IMR-90 (cell line): ENCODE results near the gene SBF1. TPM values are rescaled to one million over a fixed set of nuclear protein-coding genes. Genes with fewer than 3 reads are reported as not detected.

Experiments used
- ATAC-seq: fragments of 200-7000 bp; cut with Tn5 transposase; 2 replicates; pipeline ENCODE4 v1.9.1; 2020; ENCODE audit warnings: low read depth, mild to moderate bottlenecking, moderate library complexity
- BruUV-seq: library from RNA; stranded (reverse); fragments of 400-500 nt; replicated peaks from 2 replicates; lab custom pipeline; 2021; lab: Mats Ljungman, UMichigan
- CTCF ChIA-PET: fragments of 300-600 bp; formaldehyde crosslinking; extraction: SDS; loops from one replicate; lab custom pipeline; 2021; ENCODE audit warnings: antibody characterized with exemption; lab: Yijun Ruan, JAX
- POLR2A ChIA-PET: fragments of 300-600 bp; sonication (Branson Sonifier 250); formaldehyde crosslinking; loops from one replicate; lab custom pipeline; 2022; ENCODE audit warnings: antibody characterized with exemption; ENCODE audit not compliant: unreplicated experiment; lab: Charles Lee
- DNase-seq: peaks from one replicate; pipeline ENCODE4 v3.0.0; 2013
- H2AFZ ChIP-seq: replicated peaks from 2 replicates; pipeline ENCODE3; 2013; ENCODE audit warnings: low read length, mild to moderate bottlenecking; ENCODE audit not compliant: poor library complexity
- H2AK5ac ChIP-seq: 2 replicates; pipeline ENCODE4 v1.6.1; 2013; ENCODE audit warnings: low read depth, low read length, inconsistent platforms
- H2AK9ac ChIP-seq: replicated peaks from 2 replicates; pipeline ENCODE3; 2013; ENCODE audit warnings: mild to moderate bottlenecking, low read depth, low read length, moderate library complexity; ENCODE audit not compliant: poor library complexity
- H2BK120ac ChIP-seq: 2 replicates; pipeline ENCODE4 v1.6.1; 2013; ENCODE audit warnings: low read depth, low read length, inconsistent platforms
- H2BK15ac ChIP-seq: 3 replicates; pipeline ENCODE4 v1.6.1; 2013; ENCODE audit warnings: low read depth, low read length, inconsistent platforms
- H2BK20ac ChIP-seq: 2 replicates; pipeline ENCODE4 v1.6.1; 2013; ENCODE audit warnings: low read depth, mild to moderate bottlenecking, inconsistent platforms, low read length, moderate library complexity
- H2BK5ac ChIP-seq: 2 replicates; pipeline ENCODE4 v1.6.1; 2013; ENCODE audit warnings: mild to moderate bottlenecking, low read depth, low read length, inconsistent platforms; ENCODE audit not compliant: poor library complexity, severe bottlenecking
- H3K14ac ChIP-seq: replicated peaks from 2 replicates; pipeline ENCODE4 v1.6.1; 2013; ENCODE audit warnings: low read depth, low read length, inconsistent platforms
- H3K18ac ChIP-seq: 2 replicates; pipeline ENCODE4 v1.6.1; 2013; ENCODE audit warnings: low read depth, low read length, control low read depth
- H3K23ac ChIP-seq: 2 replicates; pipeline ENCODE4 v1.6.1; 2013; ENCODE audit warnings: low read depth, low read length, inconsistent platforms
- H3K27ac ChIP-seq: 2 replicates; pipeline ENCODE4 v1.5.1; 2013; ENCODE audit warnings: mild to moderate bottlenecking, control low read depth, low read length; ENCODE audit not compliant: insufficient read depth
- H3K27me3 ChIP-seq: 2 replicates; pipeline ENCODE4 v1.6.1; 2013; ENCODE audit warnings: low read length; ENCODE audit not compliant: control insufficient read depth, insufficient read depth
- H3K36me3 ChIP-seq: 2 replicates; pipeline ENCODE4 v1.6.1; 2013; ENCODE audit warnings: low read length, mixed read lengths; ENCODE audit not compliant: control insufficient read depth, insufficient read depth
- H3K4ac ChIP-seq: 2 replicates; pipeline ENCODE4 v1.6.1; 2013; ENCODE audit warnings: low read depth, low read length, inconsistent platforms
- H3K4me1 ChIP-seq: 2 replicates; pipeline ENCODE4 v1.6.1; 2013; ENCODE audit warnings: low read length, mixed read lengths; ENCODE audit not compliant: control insufficient read depth, insufficient read depth
- H3K4me2 ChIP-seq: 2 replicates; pipeline ENCODE4 v1.6.1; 2013; ENCODE audit warnings: low read depth, mild to moderate bottlenecking, control low read depth, low read length, moderate library complexity
- H3K4me3 ChIP-seq: 2 replicates; pipeline ENCODE4 v1.5.1; 2013; ENCODE audit warnings: low read depth, mild to moderate bottlenecking, control low read depth, low read length, moderate library complexity; ENCODE audit not compliant: insufficient read depth
- H3K56ac ChIP-seq: 2 replicates; pipeline ENCODE4 v1.6.1; 2013; ENCODE audit warnings: low read length, inconsistent platforms; ENCODE audit not compliant: insufficient read depth; ENCODE audit errors: extremely low read depth
- H3K79me1 ChIP-seq, 2 experiments: 2 replicates each; pipeline ENCODE4 v1.6.1; 2013; ENCODE audit warnings: low read length in 2 of 2, inconsistent platforms in 1 of 2, low read depth in 1 of 2
- H3K9ac ChIP-seq: 2 replicates; pipeline ENCODE4 v1.6.1; 2013; ENCODE audit warnings: low read depth, low read length, control low read depth
- H3K9me1 ChIP-seq: 2 replicates; pipeline ENCODE4 v1.6.1; 2013; ENCODE audit warnings: low read length, inconsistent platforms; ENCODE audit not compliant: insufficient read depth
- H3K9me3 ChIP-seq: 2 replicates; pipeline ENCODE4 v1.6.1; 2013; ENCODE audit warnings: low read length; ENCODE audit not compliant: control insufficient read depth, insufficient read depth
- H4K20me1 ChIP-seq: 2 replicates; pipeline ENCODE4 v1.6.1; 2013; ENCODE audit warnings: low read length, inconsistent platforms; ENCODE audit not compliant: insufficient read depth
- H4K5ac ChIP-seq: 2 replicates; pipeline ENCODE4 v1.6.1; 2013; ENCODE audit warnings: mild to moderate bottlenecking, low read depth, low read length, control low read depth
- H4K8ac ChIP-seq, 2 experiments: 2 replicates each; pipeline ENCODE4 v1.6.1; 2013; ENCODE audit warnings: low read depth in 2 of 2, low read length in 2 of 2, control low read depth in 1 of 2, inconsistent platforms in 1 of 2
- H4K91ac ChIP-seq: 2 replicates; pipeline ENCODE4 v1.6.1; 2013; ENCODE audit warnings: low read depth, low read length, inconsistent platforms; ENCODE audit not compliant: insufficient read depth
- BHLHE40 ChIP-seq: fragments of 150-350 bp; IDR thresholded peaks from 2 replicates; pipeline ENCODE4 v1.6.1; 2016; ENCODE audit warnings: mild to moderate bottlenecking, low read depth, low read length
- CEBPB ChIP-seq: IDR thresholded peaks from 2 replicates; pipeline ENCODE4 v1.6.1; 2012; ENCODE audit warnings: low read depth, low read length, improper control_type of control experiment
- CHD1 ChIP-seq: IDR thresholded peaks from 2 replicates; pipeline ENCODE4 v1.6.1; 2012; ENCODE audit warnings: low read depth, low read length, improper control_type of control experiment
- FOS ChIP-seq: fragments of 150-350 bp; IDR thresholded peaks from 2 replicates; pipeline ENCODE4 v1.6.1; 2016; ENCODE audit warnings: low read depth, low read length
- MAFK ChIP-seq: IDR thresholded peaks from 2 replicates; pipeline ENCODE4 v1.6.1; 2012; ENCODE audit warnings: low read depth, low read length, improper control_type of control experiment
- MAZ ChIP-seq: IDR thresholded peaks from 2 replicates; pipeline ENCODE4 v1.6.1; 2012; ENCODE audit warnings: low read depth, mild to moderate bottlenecking, low read length, improper control_type of control experiment, moderate library complexity, borderline replicate concordance
- MXI1 ChIP-seq: IDR thresholded peaks from 2 replicates; pipeline ENCODE4 v1.6.1; 2012; ENCODE audit warnings: low read depth, mild to moderate bottlenecking, low read length, moderate library complexity, borderline replicate concordance
- NFE2L2 ChIP-seq: fragments of 150-350 bp; IDR thresholded peaks from 2 replicates; pipeline ENCODE4 v1.6.1; 2016; ENCODE audit warnings: low read depth, mild to moderate bottlenecking, low read length
- RAD21 ChIP-seq: IDR thresholded peaks from 2 replicates; pipeline ENCODE4 v1.6.1; 2012; ENCODE audit warnings: low read length, improper control_type of control experiment
- RCOR1 ChIP-seq: IDR thresholded peaks from 2 replicates; pipeline ENCODE4 v1.6.1; 2012; ENCODE audit warnings: mild to moderate bottlenecking, low read length, improper control_type of control experiment; ENCODE audit not compliant: insufficient replicate concordance
- WGBS, 2 experiments: methylation state at CpG; one replicate each; pipeline versions ENCODE4 v1.1.5 to v1.1.7; 2013; ENCODE audit warnings: missing lambda C conversion rate in 2 of 2; ENCODE audit not compliant: insufficient read length in 1 of 2; ENCODE audit errors: extremely low coverage in 2 of 2; 5-methylcytosine and 5-hydroxymethylcytosine counted together
- dilution Hi-C: fragments of 300-500 bp; cut with HindIII; formaldehyde crosslinking; loops from one replicate; pipeline ENCODE4 v1.14.3; 2018; ENCODE audit warnings: low sequenced_read_pairs; ENCODE audit not compliant: unreplicated experiment
- in situ Hi-C: fragments of 300-500 bp; cut with MboI; formaldehyde crosslinking; loops from 3 replicates; pipeline ENCODE4 v1.14.3; 2019; ENCODE audit warnings: low sequenced_read_pairs, inconsistent platforms, mixed read lengths
- intact Hi-C: fragments of 100-400 bp; cut with micrococcal nuclease; formaldehyde crosslinking; loops from 2 replicates; pipeline ENCODE4 v1.10.0; 2022
- polyA plus RNA-seq, 3 experiments: library from polyadenylated mRNA; depleted of rRNA; stranded (reverse); fragments of >200 nt; gene quantifications; 2 replicates each; pipeline ENCODE4 v1.2.3, GENCODE V29; 2012; ENCODE audit warnings: low replicate concordance in 1 of 3
- total RNA-seq: library from RNA; depleted of rRNA; stranded (reverse); fragments of >200 nt; gene quantifications from 2 replicates; pipeline ENCODE4 v1.2.3, GENCODE V29; 2012
- TF ChIP-seq, protein P1 (sequence below): fragments of 150-350 bp; IDR thresholded peaks from 2 replicates; pipeline ENCODE4 v1.6.1; 2016; ENCODE audit warnings: low read depth, mild to moderate bottlenecking, low read length, moderate library complexity, borderline replicate concordance
- TF ChIP-seq, protein P2 (sequence below): conservative IDR thresholded peaks from 2 replicates; pipeline ENCODE4 v1.5.1; 2012; ENCODE audit warnings: mild to moderate bottlenecking, low read depth, low read length, improper control_type of control experiment
- TF ChIP-seq, protein P3 (sequence below): fragments of 150-350 bp; IDR thresholded peaks from 2 replicates; pipeline ENCODE4 v1.6.1; 2017; ENCODE audit warnings: mild to moderate bottlenecking, antibody characterized with exemption, low read length, low read depth

Gene SBF1
- total and polyA plus RNA-seq, 2 of the 4 experiments (the other 2 are of a cell fraction), result 21.5 to 33.2 TPM

DNA sequence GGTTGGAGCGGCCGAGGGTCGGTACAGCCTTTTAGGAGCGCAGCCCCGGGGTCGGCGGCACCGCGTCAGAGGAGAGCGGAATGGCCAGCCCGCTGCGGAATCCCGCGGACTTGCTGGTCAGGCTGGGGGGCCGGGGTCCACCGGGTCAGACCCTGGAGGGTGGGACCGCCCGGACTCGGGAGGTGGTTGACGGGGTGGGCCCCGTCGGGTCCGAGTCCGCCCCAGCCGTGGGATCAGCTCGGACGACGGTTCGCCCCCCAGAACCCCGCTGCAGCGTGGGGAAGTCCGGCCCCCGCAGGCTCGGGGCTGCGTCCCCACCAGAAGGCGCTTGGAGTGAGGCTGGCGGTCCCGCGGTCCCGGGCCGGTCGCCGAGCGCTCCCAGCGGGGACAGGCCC, 6.2 kb upstream of the SBF1 start (continued):
- no peak for TF ChIP-seq RCOR1
- TF ChIP-seq CHD1, result no peak

GRCh38 chr22:50479721-50480120, 4.9 kb upstream of the SBF1 start:
- Histone ChIP-seq H3K4me3 (no peak overlapping the region), H3K27ac (no peak overlapping the region), H2BK15ac (no peak overlapping the region), H3K56ac (no peak overlapping the region), H3K36me3 (peaks cover 4% of the 10 kb centered on the region; the same call in 1 of the 2 replicates), H4K20me1 (no peaks in the 10 kb centered on the region), H4K91ac (no peak overlapping the region), H4K5ac (no peak overlapping the region), H4K8ac (no peak overlapping the region), H3K79me1 (peaks cover 0 to 6% of the 10 kb centered on the region in 2 experiments; a peak in 1 of 4 replicates), H3K4me1 (peaks cover 3% of the 10 kb centered on the region; the same call in 1 of the 2 replicates), H2AK5ac (no peak overlapping the region), H3K23ac (0 out of 2 replicates have a peak overlapping the region, but pooled peaks have one; percentile 49), H3K18ac (no peak overlapping the region), H3K4ac (no peak overlapping the region), H3K27me3 (peaks cover 21% of the 10 kb centered on the region), H3K9me3 (no peaks in the 10 kb centered on the region), H3K9me1 (no peaks in the 10 kb centered on the region; the same call in 1 of the 2 replicates), H3K4me2 (no peak overlapping the region), H2AFZ (no peak overlapping the region), H3K9ac (no peak overlapping the region), H2BK120ac (no peak overlapping the region), H2AK9ac (no peak overlapping the region), H2BK5ac (no peak overlapping the region), H2BK20ac (no peak overlapping the region), H3K14ac (no peak overlapping the region)
- POLR2A ChIA-PET, result no interaction called here
- BruUV-seq, result no TSS peak
- 70% methylated on average over 2 of the region's 11 CpGs; no CpG with 5 or more reads in 1 of the 2 experiments for WGBS, 2 experiments
- TF ChIP-seq BHLHE40 (no peak), FOS (no peak), CHD1 (no peak), MXI1 (no peak), CEBPB (no peak), NFE2L2 (no peak), RAD21 (no peak), MAFK (no peak), MAZ (no peak), RCOR1 (no peak)
- TF ChIP-seq, protein P1, sequence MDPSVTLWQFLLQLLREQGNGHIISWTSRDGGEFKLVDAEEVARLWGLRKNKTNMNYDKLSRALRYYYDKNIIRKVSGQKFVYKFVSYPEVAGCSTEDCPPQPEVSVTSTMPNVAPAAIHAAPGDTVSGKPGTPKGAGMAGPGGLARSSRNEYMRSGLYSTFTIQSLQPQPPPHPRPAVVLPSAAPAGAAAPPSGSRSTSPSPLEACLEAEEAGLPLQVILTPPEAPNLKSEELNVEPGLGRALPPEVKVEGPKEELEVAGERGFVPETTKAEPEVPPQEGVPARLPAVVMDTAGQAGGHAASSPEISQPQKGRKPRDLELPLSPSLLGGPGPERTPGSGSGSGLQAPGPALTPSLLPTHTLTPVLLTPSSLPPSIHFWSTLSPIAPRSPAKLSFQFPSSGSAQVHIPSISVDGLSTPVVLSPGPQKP, result no peak
- TF ChIP-seq, protein P2, sequence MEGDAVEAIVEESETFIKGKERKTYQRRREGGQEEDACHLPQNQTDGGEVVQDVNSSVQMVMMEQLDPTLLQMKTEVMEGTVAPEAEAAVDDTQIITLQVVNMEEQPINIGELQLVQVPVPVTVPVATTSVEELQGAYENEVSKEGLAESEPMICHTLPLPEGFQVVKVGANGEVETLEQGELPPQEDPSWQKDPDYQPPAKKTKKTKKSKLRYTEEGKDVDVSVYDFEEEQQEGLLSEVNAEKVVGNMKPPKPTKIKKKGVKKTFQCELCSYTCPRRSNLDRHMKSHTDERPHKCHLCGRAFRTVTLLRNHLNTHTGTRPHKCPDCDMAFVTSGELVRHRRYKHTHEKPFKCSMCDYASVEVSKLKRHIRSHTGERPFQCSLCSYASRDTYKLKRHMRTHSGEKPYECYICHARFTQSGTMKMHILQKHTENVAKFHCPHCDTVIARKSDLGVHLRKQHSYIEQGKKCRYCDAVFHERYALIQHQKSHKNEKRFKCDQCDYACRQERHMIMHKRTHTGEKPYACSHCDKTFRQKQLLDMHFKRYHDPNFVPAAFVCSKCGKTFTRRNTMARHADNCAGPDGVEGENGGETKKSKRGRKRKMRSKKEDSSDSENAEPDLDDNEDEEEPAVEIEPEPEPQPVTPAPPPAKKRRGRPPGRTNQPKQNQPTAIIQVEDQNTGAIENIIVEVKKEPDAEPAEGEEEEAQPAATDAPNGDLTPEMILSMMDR, result no peak
- TF ChIP-seq, protein P3, sequence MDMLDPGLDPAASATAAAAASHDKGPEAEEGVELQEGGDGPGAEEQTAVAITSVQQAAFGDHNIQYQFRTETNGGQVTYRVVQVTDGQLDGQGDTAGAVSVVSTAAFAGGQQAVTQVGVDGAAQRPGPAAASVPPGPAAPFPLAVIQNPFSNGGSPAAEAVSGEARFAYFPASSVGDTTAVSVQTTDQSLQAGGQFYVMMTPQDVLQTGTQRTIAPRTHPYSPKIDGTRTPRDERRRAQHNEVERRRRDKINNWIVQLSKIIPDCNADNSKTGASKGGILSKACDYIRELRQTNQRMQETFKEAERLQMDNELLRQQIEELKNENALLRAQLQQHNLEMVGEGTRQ, result no peak
- CTCF ChIA-PET, result no interaction called here
- dilution Hi-C loops, result no loop called here
- in situ Hi-C loops, result no loop called here
- intact Hi-C loops, result no loop called here
- no peak for ATAC-seq
- DNase-seq, result no peak
